ENCODE data around the gene PIAS4. TPM values are rescaled to one million over a fixed set of nuclear protein-coding genes. Genes with fewer than 3 reads are reported as not detected.

Gene PIAS4
- total and polyA plus RNA-seq, 9 of the 15 experiments (the other 6 are each of a cell fraction or from before 2014, with no cell fraction given), result 0.27 to 34.9 (median 14.4) TPM

GRCh38 chr19:3987619-3988371 is 19.7 kb upstream of the PIAS4 start:
- Histone ChIP-seq H3K36me3 (ENCODE audit: control insufficient read depth, insufficient read depth, low read length) (peaks cover 23% of the 10 kb centered on the region), H3K9ac (ENCODE audit: insufficient read depth in 1 of 2, low read depth in 2 of 2, low read length in 2 of 2) (peak overlapping the region; percentile 63 to 66; a peak in 3 of 4 replicates), H3K79me2 (ENCODE audit: control insufficient read depth, insufficient read depth, low read length) (peaks cover 26% of the 10 kb centered on the region), H3K27me3 (ENCODE audit: control insufficient read depth in 2 of 2, insufficient read depth in 2 of 2, low read length in 2 of 2) (no peaks in the 10 kb centered on the region), H3K4me3 (0 out of 2 replicates have a peak overlapping the region, but pooled peaks have one; percentile 12), H3K9me3 (replicated peaks; ENCODE audit: control insufficient read depth, insufficient read depth, low read depth, low read length) (0 out of 2 replicates have a peak, but pooled peaks cover 2% of the 10 kb centered on the region), H4K20me1 (replicated peaks; ENCODE audit: control insufficient read depth, insufficient read depth, low read length) (peaks cover 23% of the 10 kb centered on the region), H3K9me1 (ENCODE audit: control insufficient read depth, insufficient read depth, low read length) (peaks cover 15% of the 10 kb centered on the region), H3K4me2 (ENCODE audit: insufficient read depth, low read length) (peak overlapping the region; percentile 69), H2AFZ (ENCODE audit: low read depth, low read length) (peak overlapping the region; percentile 86), H3K27ac (ENCODE audit: extremely low read depth, low read depth, low read length) (peak overlapping the region; percentile 57), H3K4me1 (replicated peaks in 1 of 2; ENCODE audit: control insufficient read depth in 2 of 2, insufficient read depth in 2 of 2, low read length in 2 of 2) (peaks cover 25 to 31% of the 10 kb centered on the region in 2 experiments; a peak in 4 of 5 replicates)
- DNase-seq (ENCODE audit: extremely low read depth in 1 of 4, low spot score in 3 of 4) (peak; percentile 85 to 90 (median 88)), FAIRE-seq (peak; percentile 64), ATAC-seq (peak; percentile 24; the same call in 2 of the 3 replicates)
- ChIA-PET POLR2A (interaction anchor here (0.5 to 1.3 kb wide), 11 partner anchors 9 to 683 kb away, joined by 3 to 6 read pairs (median 3); no protein-coding TSS in a partner anchor), CTCF (ENCODE audit: low intra/inter-chr PET ratio) (interaction anchor here (0.8 to 3.4 kb wide), 4 partner anchors 135 to 219 kb away, joined by 3 to 31 read pairs (median 4); no protein-coding TSS in a partner anchor)
- WGBS (ENCODE audit: insufficient coverage, low coverage, missing lambda C conversion rate), result 5% methylated on average over 28 of the region's 30 CpGs
- in situ Hi-C loops (cut with MboI), result no loop called here
- no TSS peak for BruUV-seq (replicated peaks)
- intact Hi-C loops (cut with micrococcal nuclease), result loop anchor here (2.0 to 5.0 kb wide), 3 partner anchors 135 to 200 kb away; no protein-coding TSS in a partner anchor
- TF ChIP-seq BHLHE40 (IDR thresholded peaks at IDR 0.05; ENCODE audit: low read length), result 0 out of 2 replicates have a peak, but pooled peaks have one; percentile 5
- no peak for TF ChIP-seq NR1H2 (CRISPR knock-in tag; IDR thresholded peaks at IDR 0.05)
- peak; percentile 58 for TF ChIP-seq MYC (IDR thresholded peaks at IDR 0.05; ENCODE audit: low read depth, low read length)
- TF ChIP-seq MYC (CRISPR knock-in tag; IDR thresholded peaks at IDR 0.05; ENCODE audit: borderline replicate concordance, low read depth), result no peak
- no peak for TF ChIP-seq CREB5 (CRISPR knock-in tag; IDR thresholded peaks at IDR 0.05)
- no peak for TF ChIP-seq ZNF347 (CRISPR knock-in tag; IDR thresholded peaks at IDR 0.05; ENCODE audit: low read depth)
- TF ChIP-seq NKRF (IDR thresholded peaks at IDR 0.05; ENCODE audit: borderline replicate concordance), result no peak; the same call in 1 of the 2 replicates
- TF ChIP-seq ZNF311 (CRISPR knock-in tag; IDR thresholded peaks at IDR 0.05), result no peak
- no peak for TF ChIP-seq FOXJ3 (CRISPR knock-in tag; IDR thresholded peaks at IDR 0.05)
- TF ChIP-seq RAD21 (CRISPR knock-in tag; conservative IDR thresholded peaks at IDR 0.05 in 1 of 2, IDR thresholded peaks at IDR 0.05 in 1 of 2), result peak; percentile 23 to 24; a peak in 2 of 4 replicates
- no peak for TF ChIP-seq ZNF431 (CRISPR knock-in tag; IDR thresholded peaks at IDR 0.05)
- no peak for TF ChIP-seq ZNF263 (CRISPR knock-in tag; IDR thresholded peaks at IDR 0.05; ENCODE audit: borderline replicate concordance)
- no peak for TF ChIP-seq UBTF (IDR thresholded peaks at IDR 0.05; ENCODE audit: borderline replicate concordance in 1 of 2, low read depth in 2 of 2, low read length in 2 of 2)
- TF ChIP-seq HNRNPL (IDR thresholded peaks at IDR 0.05; ENCODE audit: low read depth, low read length), result no peak
- no peak for TF ChIP-seq ZNF354B (CRISPR knock-in tag; IDR thresholded peaks at IDR 0.05)
